Panc1 (cell line): ENCODE measurements around the gene OPA1.

Experiments used
- POLR2AphosphoS5 ChIP-seq: IDR thresholded peaks from 2 replicates; pipeline ENCODE4 v1.6.1; 2012; ENCODE audit warnings: mild to moderate bottlenecking, low read depth, low read length, moderate library complexity
- REST ChIP-seq, 2 experiments: IDR thresholded peaks; 2 replicates each; pipeline ENCODE4 v1.6.1; 2011 to 2012; ENCODE audit warnings: low read depth in 2 of 2, control low read depth in 1 of 2, low read length in 1 of 2, mild to moderate bottlenecking in 1 of 2, moderate library complexity in 1 of 2; ENCODE audit not compliant: insufficient read depth in 1 of 2
- TCF7L2 ChIP-seq: IDR thresholded peaks from 2 replicates; pipeline ENCODE4 v1.6.1; 2011; ENCODE audit warnings: mild to moderate bottlenecking, low read depth, low read length, inconsistent platforms

GRCh38 chr3:193736616-193737015, 143.6 kb downstream of the OPA1 start:
- TF ChIP-seq POLR2AphosphoS5: no peak
- TF ChIP-seq TCF7L2: no peak
- TF ChIP-seq REST (IDR thresholded peaks at IDR 0.05; ENCODE audit: insufficient read depth in 1 of 2, low read depth in 2 of 2, low read length in 1 of 2): no peak
